Mucosa of descending colon (tissue), 3 donors: ENCODE data around the gene MOB1B. TPM values are rescaled to one million over a fixed set of nuclear protein-coding genes. Genes with fewer than 3 reads are reported as not detected.
"Not testable (repeated sequence)": the region's sequence is repeated elsewhere in the genome, so short reads cannot be mapped to it uniquely, and the experiment has no call there.

ENCODE experiments used
- ATAC-seq: fragments of 200-7000 bp; cut with Tn5 transposase; one replicate; pipeline ENCODE4 v1.9.1; 2020; ENCODE audit warnings: mild to moderate bottlenecking, moderate library complexity
- DNase-seq, 3 donors: peaks; one replicate each; pipeline ENCODE4 v3.0.0-alpha.2; 2020
- H3K36me3 ChIP-seq: fragments of 200-600 bp; one replicate; pipeline ENCODE4 v1.8.0; 2021; ENCODE audit warnings: low read depth, mild to moderate bottlenecking
- H3K4me1 ChIP-seq: fragments of 200-600 bp; one replicate; pipeline ENCODE4 v1.8.0; 2021; ENCODE audit warnings: low read depth, mild to moderate bottlenecking
- H3K4me3 ChIP-seq: fragments of 200-600 bp; one replicate; pipeline ENCODE4 v1.8.0; 2021; ENCODE audit warnings: mild to moderate bottlenecking
- H3K9me3 ChIP-seq: fragments of 200-600 bp; one replicate; pipeline ENCODE4 v1.8.0; 2021; ENCODE audit warnings: mild to moderate bottlenecking
- CTCF ChIP-seq: fragments of 200-600 bp; IDR thresholded peaks from one replicate; pipeline ENCODE4 v1.8.0; 2022; ENCODE audit warnings: antibody characterized with exemption, mild to moderate bottlenecking
- intact Hi-C, 2 donors: fragments of 100-400 bp; cut with DNase I in 1 of 2; cut with micrococcal nuclease in 1 of 2; formaldehyde crosslinking; loops; one replicate each; pipeline versions ENCODE4 v1.11.0 to v1.11.1; 2022; cut with DNase I, micrococcal nuclease
- total RNA-seq, 3 donors: library from RNA; stranded (reverse); fragmentation: NEBNext Ultra II Directional in 2 of 3; extraction: Animal tissue kit (Norgen Biotek cat#: 25700) in 2 of 3; gene quantifications; one replicate each; pipeline versions ENCODE4 v1.2.1 to v1.2.4, GENCODE V29; 2021 to 2023
- donor health status: DM: no; HTN: no; CAD: no; lungs with moderate emphysema.
- donor health status: DM: no; HTN: no; CAD: no.
- donor health status: DM: no; HTN: yes; CAD: no.

MOB1B gene
- total RNA-seq, 3 donors from 2014 or later, result 12.2 to 22.3 (median 12.8) TPM

GRCh38 chr4:70885174-70885573, 17.0 kb upstream of the MOB1B start:
- intact Hi-C loops, result no loop called here
- no peaks in the 10 kb centered on the region for H3K4me1 ChIP-seq
- no peak for TF ChIP-seq CTCF
- no peaks in the 10 kb centered on the region for H3K9me3 ChIP-seq
- ATAC-seq, result no peak
- no peaks in the 10 kb centered on the region for H3K36me3 ChIP-seq
- DNase-seq, result no peak
- no peak overlapping the region for H3K4me3 ChIP-seq

- peak in 1 of 3 donors; percentile 20 for DNase-seq
- peak; percentile 44 for ATAC-seq
- intact Hi-C loops, result no loop called here
- H3K4me3 ChIP-seq, result no peak overlapping the region
- no peaks in the 10 kb centered on the region for H3K9me3 ChIP-seq
- H3K36me3 ChIP-seq, result no peaks in the 10 kb centered on the region
- TF ChIP-seq CTCF, result no peak
- H3K4me1 ChIP-seq, result no peaks in the 10 kb centered on the region
Observed at GRCh38 chr4:70892086-70892769, 9.9 kb upstream of the MOB1B start.

- DNase-seq (no peak), ATAC-seq (no peak)
- no peak overlapping the region for H3K4me3 ChIP-seq
- no peaks in the 10 kb centered on the region for H3K9me3 ChIP-seq
- no peak for TF ChIP-seq CTCF
- intact Hi-C loops, result no loop called here
- no peaks in the 10 kb centered on the region for H3K4me1 ChIP-seq
- H3K36me3 ChIP-seq, result no peaks in the 10 kb centered on the region
Observed at GRCh38 chr4:70893790-70894189, 8.4 kb upstream of the MOB1B start.

GRCh38 chr4:70895405-70895804, 6.8 kb upstream of the MOB1B start:
- no peaks in the 10 kb centered on the region for H3K4me1 ChIP-seq
- DNase-seq (no peak), ATAC-seq (peak; percentile 61)
- no peak for TF ChIP-seq CTCF
- H3K4me3 ChIP-seq, result no peak overlapping the region
- no peaks in the 10 kb centered on the region for H3K9me3 ChIP-seq
- intact Hi-C loops, result no loop called here
- no peaks in the 10 kb centered on the region for H3K36me3 ChIP-seq

GRCh38 chr4:70895811-70896491, 6.2 kb upstream of the MOB1B start:
- TF ChIP-seq CTCF, result no peak
- Histone ChIP-seq H3K4me1 (no peaks in the 10 kb centered on the region), H3K36me3 (no peaks in the 10 kb centered on the region), H3K9me3 (no peaks in the 10 kb centered on the region), H3K4me3 (no peak overlapping the region)
- ATAC-seq, result peak; percentile 52
- intact Hi-C loops, result no loop called here
- DNase-seq, result no peak

GRCh38 chr4:70898581-70898980, 3.6 kb upstream of the MOB1B start:
- H3K9me3 ChIP-seq, intact Hi-C loops, H3K4me1 ChIP-seq, ATAC-seq, H3K36me3 ChIP-seq, DNase-seq, H3K4me3 ChIP-seq: not testable (repeated sequence)
